Sigmoid colon (tissue), 7 donors: ENCODE results near the gene CLDN14. TPM values are rescaled to one million over a fixed set of nuclear protein-coding genes. Genes with fewer than 3 reads are reported as not detected.

Experiments
- DNase-seq: peaks from one replicate; pipeline ENCODE4 v3.0.0-alpha.2; 2019
- H3K27ac ChIP-seq, 4 donors: fragments of 200-600 bp; sonication (generic); one replicate each; pipeline ENCODE4 v1.5.1; 2016 to 2019; ENCODE audit warnings: mild to moderate bottlenecking in 1 of 4
- H3K27me3 ChIP-seq, 3 donors: fragments of 200-600 bp; sonication (generic); one replicate each; pipeline ENCODE4 v1.5.1; 2019; ENCODE audit warnings: mild to moderate bottlenecking in 1 of 3
- H3K36me3 ChIP-seq, 4 donors: fragments of 200-600 bp; sonication (generic); one replicate each; pipeline ENCODE4 v1.5.1; 2016 to 2019
- H3K4me1 ChIP-seq, 4 donors: fragments of 200-600 bp; sonication (generic); one replicate each; pipeline ENCODE4 v1.5.1; 2017 to 2019
- H3K4me3 ChIP-seq, 4 donors: fragments of 200-600 bp; sonication (generic); one replicate each; pipeline ENCODE4 v1.5.1; 2017 to 2019; ENCODE audit warnings: mild to moderate bottlenecking in 2 of 4, moderate library complexity in 1 of 4
- H3K9me3 ChIP-seq, 4 donors: fragments of 200-600 bp in 3 of 4; sonication (generic) in 3 of 4; one replicate each; pipeline versions ENCODE4 v1.5.1 to v1.6.1; 2013 to 2019
- EP300 ChIP-seq, 4 donors: sonication (generic); formaldehyde crosslinking; IDR thresholded peaks; one replicate each; pipeline ENCODE4 v1.6.1; 2017; ENCODE audit warnings: antibody characterized with exemption in 4 of 4
- POLR2A ChIP-seq, 2 donors: fragments of 450-650 bp; IDR thresholded peaks; one replicate each; pipeline ENCODE4 v1.6.1; 2016; ENCODE audit warnings: antibody characterized with exemption in 2 of 2, mild to moderate bottlenecking in 2 of 2, moderate library complexity in 2 of 2
- POLR2AphosphoS5 ChIP-seq, 4 donors: sonication (generic); formaldehyde crosslinking; IDR thresholded peaks; one replicate each; pipeline ENCODE4 v1.6.1; 2017; ENCODE audit warnings: antibody characterized with exemption in 4 of 4
- WGBS, 2 donors: extraction: QIAGEN DNeasy Blood & Tissue Kit; methylation state at CpG; one replicate each; pipeline ENCODE4 v1.1.7; 2013; 5-methylcytosine and 5-hydroxymethylcytosine counted together
- intact Hi-C: fragments of 100-400 bp; cut with DNase I; formaldehyde crosslinking; loops from one replicate; pipeline ENCODE4 v1.15.1; 2023
- polyA plus RNA-seq, 3 donors: library from polyadenylated mRNA; stranded (reverse); fragments of 200-250 nt; gene quantifications; one replicate each; pipeline ENCODE4 v1.2.3, GENCODE V29; 2013
- total RNA-seq, 4 donors: library from RNA; depleted of rRNA; stranded (reverse); fragments of >200 nt; gene quantifications; one replicate each; pipeline ENCODE4 v1.1.0, GENCODE V29; 2016
- TF ChIP-seq, protein P1 (sequence below), 4 experiments: fragments of 450-650 bp in 3 of 4; fragments of 200-600 bp in 1 of 4; IDR thresholded peaks; one replicate each; pipeline ENCODE4 v1.5.1; 2016 to 2019; ENCODE audit warnings: antibody characterized with exemption in 4 of 4, mild to moderate bottlenecking in 3 of 4, moderate library complexity in 2 of 4
- donor health status: healthy with polysubstance abuse.
- donor health status: Bipolar disorder and iron deficiency.
- donor health status: healthy.

The CLDN14 gene
- total and polyA plus RNA-seq, 7 donors = 1.3 TPM; not detected in 6

DNA sequence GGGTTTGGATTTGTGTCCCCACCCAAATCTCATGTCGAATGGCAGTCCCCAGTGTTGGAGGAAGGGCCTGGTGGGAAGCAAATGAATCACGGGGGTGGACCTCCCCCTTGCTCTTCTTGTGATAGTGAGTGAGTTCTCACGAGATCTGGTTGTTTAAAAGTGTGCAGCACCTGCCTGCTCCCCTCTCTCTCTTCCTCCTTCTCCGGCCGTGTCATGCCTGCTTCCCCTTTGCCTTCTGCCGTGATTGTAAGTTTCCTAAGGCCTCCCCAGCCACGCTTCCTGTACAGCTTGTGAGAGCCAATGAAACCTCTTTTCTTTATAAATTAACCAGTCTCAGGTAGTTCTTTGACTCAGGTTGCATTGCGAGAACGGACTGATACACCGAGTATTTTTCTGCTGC lies 15.9 kb downstream of the CLDN14 start:
- Histone ChIP-seq H3K27me3 (peaks cover 0 to 25% (median 3%) of the 10 kb centered on the region in 3 donors), H3K36me3 (no peaks in the 10 kb centered on the region), H3K4me3 (no peak overlapping the region), H3K4me1 (no peaks in the 10 kb centered on the region), H3K27ac (no peak overlapping the region), H3K9me3 (no peaks in the 10 kb centered on the region)
- 58 to 60% methylated on average over 10 of the region's 10 CpGs for WGBS, 2 donors
- no peak for DNase-seq
- intact Hi-C loops = no loop called here
- TF ChIP-seq, protein P1, sequence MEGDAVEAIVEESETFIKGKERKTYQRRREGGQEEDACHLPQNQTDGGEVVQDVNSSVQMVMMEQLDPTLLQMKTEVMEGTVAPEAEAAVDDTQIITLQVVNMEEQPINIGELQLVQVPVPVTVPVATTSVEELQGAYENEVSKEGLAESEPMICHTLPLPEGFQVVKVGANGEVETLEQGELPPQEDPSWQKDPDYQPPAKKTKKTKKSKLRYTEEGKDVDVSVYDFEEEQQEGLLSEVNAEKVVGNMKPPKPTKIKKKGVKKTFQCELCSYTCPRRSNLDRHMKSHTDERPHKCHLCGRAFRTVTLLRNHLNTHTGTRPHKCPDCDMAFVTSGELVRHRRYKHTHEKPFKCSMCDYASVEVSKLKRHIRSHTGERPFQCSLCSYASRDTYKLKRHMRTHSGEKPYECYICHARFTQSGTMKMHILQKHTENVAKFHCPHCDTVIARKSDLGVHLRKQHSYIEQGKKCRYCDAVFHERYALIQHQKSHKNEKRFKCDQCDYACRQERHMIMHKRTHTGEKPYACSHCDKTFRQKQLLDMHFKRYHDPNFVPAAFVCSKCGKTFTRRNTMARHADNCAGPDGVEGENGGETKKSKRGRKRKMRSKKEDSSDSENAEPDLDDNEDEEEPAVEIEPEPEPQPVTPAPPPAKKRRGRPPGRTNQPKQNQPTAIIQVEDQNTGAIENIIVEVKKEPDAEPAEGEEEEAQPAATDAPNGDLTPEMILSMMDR (IDR thresholded peaks at IDR 0.05) = no peak
- TF ChIP-seq POLR2A (IDR thresholded peaks at IDR 0.05) (no peak), EP300 (IDR thresholded peaks at IDR 0.05) (no peak), POLR2AphosphoS5 (IDR thresholded peaks at IDR 0.05) (no peak)

DNA sequence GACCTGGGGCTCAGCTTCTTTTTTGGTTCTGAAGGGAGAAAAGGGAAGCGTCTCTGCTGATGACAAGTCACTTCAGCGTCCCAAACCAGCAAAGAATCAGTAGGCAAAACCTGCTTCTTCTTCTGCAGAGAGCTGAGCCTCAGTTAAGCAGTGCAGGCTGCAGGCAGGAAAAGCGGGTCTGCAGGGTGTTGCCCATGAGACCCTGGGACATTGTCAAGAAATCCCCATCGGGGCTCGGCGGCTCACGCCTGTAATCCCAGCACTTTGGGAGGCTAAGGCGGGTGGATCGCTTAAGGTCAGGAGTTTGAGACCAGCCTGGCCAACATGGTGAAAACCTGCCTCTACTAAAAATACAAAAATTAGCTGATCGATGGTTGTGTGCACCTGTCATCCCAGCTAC lies 16.7 kb downstream of the CLDN14 start:
- no peak overlapping the region for H3K4me3 ChIP-seq
- no peak for TF ChIP-seq POLR2A (IDR thresholded peaks at IDR 0.05)
- TF ChIP-seq POLR2AphosphoS5 (IDR thresholded peaks at IDR 0.05) = no peak
- no peak for TF ChIP-seq EP300 (IDR thresholded peaks at IDR 0.05)
- TF ChIP-seq, protein P1 (IDR thresholded peaks at IDR 0.05) = no peak
- WGBS, 2 donors = 89 to 90% methylated on average over 10 of the region's 10 CpGs
- no peak for DNase-seq
- H3K27me3 ChIP-seq = peaks cover 0 to 25% (median 3%) of the 10 kb centered on the region in 3 donors
- no peaks in the 10 kb centered on the region for H3K9me3 ChIP-seq
- H3K27ac ChIP-seq = no peak overlapping the region
- H3K4me1 ChIP-seq = no peaks in the 10 kb centered on the region
- intact Hi-C loops = no loop called here
- no peaks in the 10 kb centered on the region for H3K36me3 ChIP-seq

- Histone ChIP-seq H3K36me3 (no peaks in the 10 kb centered on the region), H3K4me3 (no peak overlapping the region), H3K4me1 (no peaks in the 10 kb centered on the region), H3K27me3 (peaks cover 0 to 25% (median 3%) of the 10 kb centered on the region in 3 donors), H3K9me3 (no peaks in the 10 kb centered on the region), H3K27ac (no peak overlapping the region)
- TF ChIP-seq, protein P1 (IDR thresholded peaks at IDR 0.05) = no peak
- no peak for TF ChIP-seq EP300 (IDR thresholded peaks at IDR 0.05)
- TF ChIP-seq POLR2AphosphoS5 (IDR thresholded peaks at IDR 0.05) = no peak
- no peak for TF ChIP-seq POLR2A (IDR thresholded peaks at IDR 0.05)
- no peak for DNase-seq
- intact Hi-C loops = no loop called here
- 20 to 71% methylated on average over 14 of the region's 14 CpGs for WGBS, 2 donors
Observed at GRCh38 chr21:36461918-36462486, 17.9 kb downstream of the CLDN14 start.

DNA sequence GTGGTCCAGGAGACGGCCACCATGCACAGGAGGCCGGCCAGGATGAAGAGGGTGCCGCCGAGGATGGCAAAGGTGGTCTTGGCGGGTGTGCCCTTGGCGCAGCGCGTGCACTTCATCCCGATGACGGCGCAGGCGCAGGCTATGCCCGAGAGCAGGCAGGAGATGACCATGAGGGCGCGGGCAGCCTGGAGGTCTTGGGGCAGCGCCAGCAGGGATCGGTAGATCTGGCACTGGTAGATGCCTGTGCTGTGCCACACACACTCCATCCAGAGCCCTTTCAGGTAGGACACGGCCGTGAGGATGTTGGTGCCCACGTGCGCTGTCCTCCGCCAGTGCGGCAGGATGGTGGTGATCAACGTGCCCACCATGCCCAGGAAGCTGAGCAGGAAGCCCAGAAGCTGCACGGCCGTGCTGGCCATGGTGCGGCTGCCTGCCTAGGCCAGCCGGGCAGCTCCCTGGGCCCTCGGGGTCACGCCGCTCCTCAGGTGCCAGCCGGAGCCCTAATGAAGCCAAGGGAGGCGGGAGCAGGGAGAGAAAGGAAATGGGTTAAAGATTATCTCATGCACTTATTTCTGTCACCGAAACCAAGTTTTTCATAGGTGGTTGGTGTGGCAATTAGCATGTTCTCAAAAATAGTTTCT lies 18.5 kb downstream of the CLDN14 start:
- no peak for DNase-seq
- intact Hi-C loops = no loop called here
- Histone ChIP-seq H3K9me3 (no peaks in the 10 kb centered on the region), H3K4me3 (no peak overlapping the region), H3K27me3 (peaks cover 0 to 25% (median 3%) of the 10 kb centered on the region in 3 donors), H3K4me1 (no peaks in the 10 kb centered on the region), H3K27ac (no peak overlapping the region), H3K36me3 (no peaks in the 10 kb centered on the region)
- WGBS, 2 donors = 69 to 91% methylated on average over 34 of the region's 34 CpGs
- no peak for TF ChIP-seq POLR2AphosphoS5 (IDR thresholded peaks at IDR 0.05)
- no peak for TF ChIP-seq POLR2A (IDR thresholded peaks at IDR 0.05)
- no peak for TF ChIP-seq EP300 (IDR thresholded peaks at IDR 0.05)
- TF ChIP-seq, protein P1 (IDR thresholded peaks at IDR 0.05) = no peak
